OCI-LY7 (cell line): ENCODE measurements around the gene IMPA2.

Experiments
- CTCF ChIP-seq: fragments of 200-600 bp; sonication (generic); conservative IDR thresholded peaks from 2 replicates; pipeline ENCODE4 v1.5.1; 2014; ENCODE audit warnings: mild to moderate bottlenecking, antibody characterized with exemption, low read length, moderate library complexity, mixed read lengths
- EZH2phosphoT487 ChIP-seq: fragments of 200-600 bp; sonication (generic); IDR thresholded peaks from 2 replicates; pipeline ENCODE4 v1.6.1; 2018; ENCODE audit warnings: low read depth, borderline replicate concordance, mild to moderate bottlenecking, mixed run types, antibody characterized with exemption, low read length, moderate library complexity, mixed read lengths

- TF ChIP-seq CTCF (no peak), EZH2phosphoT487 (no peak)
Measured at GRCh38 chr18:12012697-12013096, 31.4 kb downstream of the IMPA2 start.
